Stimulated activated CD8-positive, alpha-beta memory T cell treated with anti-CD3 and anti-CD28 coated beads, Interleukin-4, amount 100 ng/mL, for 1 hour (primary cell): Measurements from ENCODE around the gene DDAH2.

Source experiments
- DNase-seq, 2 donors: peaks; one replicate each; pipeline ENCODE4 v3.0.0-alpha.2; 2020; ENCODE audit warnings: low read depth in 2 of 2, low spot score in 1 of 2

Gene DDAH2

DNA sequence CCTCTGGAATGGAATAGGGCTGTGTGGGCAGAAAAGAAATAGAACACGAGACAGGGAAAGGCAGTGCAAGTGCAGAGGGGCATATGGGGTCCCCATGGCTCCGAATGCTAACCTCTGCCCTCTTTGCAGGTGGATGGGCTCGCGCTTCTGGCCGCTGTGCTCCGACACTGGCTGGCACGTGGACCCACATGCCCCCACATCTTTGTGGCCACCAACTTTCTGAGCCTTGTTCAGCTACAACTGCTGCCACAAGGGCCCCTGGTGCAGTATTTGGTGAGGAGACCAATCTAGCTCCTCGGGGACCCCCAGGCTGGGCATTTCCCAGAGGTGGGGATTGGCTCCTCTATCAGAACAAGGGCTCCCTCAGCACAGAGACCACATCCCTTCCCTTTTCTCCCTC lies 32.2 kb upstream of the DDAH2 start:
- no peak for DNase-seq

DNA sequence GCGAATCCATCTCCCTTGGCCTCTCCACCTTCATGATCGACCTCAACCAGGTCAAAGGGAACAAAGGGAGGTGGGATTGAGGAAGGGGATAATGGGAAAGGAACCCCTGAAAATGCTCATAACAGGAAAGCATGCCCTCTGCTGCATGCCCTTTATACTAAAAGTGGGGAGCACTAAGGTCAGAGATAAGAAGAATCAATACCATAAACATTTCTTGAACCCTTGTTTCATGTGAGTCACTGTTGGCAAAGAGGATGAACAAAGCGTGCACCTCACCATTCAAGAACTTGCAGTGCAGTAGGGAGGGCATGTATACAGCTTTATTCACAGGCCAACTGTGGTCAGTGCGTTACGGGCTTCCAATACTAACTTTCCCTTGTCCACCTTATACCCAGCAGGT lies 31.7 kb upstream of the DDAH2 start:
- DNase-seq: no peak

- DNase-seq: no peak
Measured at GRCh38 chr6:31758281-31758680, 29.2 kb upstream of the DDAH2 start.

DNA sequence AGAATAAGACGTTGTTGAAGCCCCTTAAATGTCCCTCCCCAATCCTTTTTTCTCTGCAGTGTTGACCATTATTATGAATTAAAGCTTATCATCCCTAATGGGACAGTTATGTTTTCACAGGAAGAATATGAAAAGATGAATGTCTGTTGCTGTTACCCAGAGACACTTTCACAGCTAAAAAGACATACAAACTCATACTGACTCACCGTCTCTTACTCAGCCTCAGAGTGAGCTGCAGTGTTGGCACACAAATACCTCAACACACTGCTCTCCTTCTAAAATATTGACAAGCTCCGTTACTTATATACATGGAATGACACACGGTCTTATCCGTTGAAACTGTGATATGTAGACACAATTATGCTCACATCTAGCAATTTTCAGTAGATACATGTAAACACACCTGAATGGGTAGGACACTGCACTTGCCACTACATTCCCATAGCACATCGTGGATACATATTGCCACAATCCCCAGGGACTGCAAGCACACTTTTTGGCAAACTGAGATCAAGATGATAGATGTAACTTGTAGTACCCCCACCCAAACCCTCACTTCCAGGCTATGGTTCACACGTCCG lies 23.7 kb upstream of the DDAH2 start:
- no peak for DNase-seq

- no peak for DNase-seq
Measured at GRCh38 chr6:31750411-31751022, 21.4 kb upstream of the DDAH2 start.

DNA sequence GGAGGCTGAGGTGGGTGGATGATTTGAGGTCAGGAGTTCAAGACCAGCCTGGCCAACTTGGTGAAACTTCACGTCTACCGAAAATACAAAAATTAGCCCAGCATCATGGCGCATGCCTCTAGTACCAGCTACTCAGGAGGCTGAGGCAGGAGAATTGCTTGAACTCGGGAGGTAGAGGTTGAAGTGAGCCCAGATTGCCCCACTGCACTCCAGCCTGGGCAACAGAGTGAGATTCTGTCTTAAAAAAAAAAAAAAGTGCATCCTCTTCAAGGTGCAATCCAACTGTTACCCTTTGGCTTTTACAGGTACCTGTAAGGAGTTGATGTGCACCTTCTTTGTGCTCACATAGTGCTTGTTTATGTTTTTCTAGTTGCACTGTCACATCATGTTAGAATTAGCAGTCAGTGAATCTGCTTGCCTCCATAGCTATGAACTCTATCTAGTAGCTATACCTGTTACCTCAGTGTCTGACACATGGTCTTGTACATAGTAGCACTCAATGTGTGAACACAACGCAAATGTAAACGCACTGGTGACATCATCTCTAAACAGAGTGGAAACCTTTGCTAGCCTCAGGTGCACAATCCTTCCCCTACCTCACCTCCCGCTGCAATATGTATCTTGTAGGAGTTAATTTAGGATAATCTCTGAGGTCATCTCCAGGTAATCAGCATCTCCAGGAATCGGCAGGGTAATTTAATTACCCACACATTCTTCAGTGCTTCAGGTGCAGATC lies 20.4 kb upstream of the DDAH2 start:
- no peak for DNase-seq

GRCh38 chr6:31744422-31744821 lies 15.3 kb upstream of the DDAH2 start:
- no peak for DNase-seq

- DNase-seq: no peak
Measured at GRCh38 chr6:31742894-31743293, 13.8 kb upstream of the DDAH2 start.

DNA sequence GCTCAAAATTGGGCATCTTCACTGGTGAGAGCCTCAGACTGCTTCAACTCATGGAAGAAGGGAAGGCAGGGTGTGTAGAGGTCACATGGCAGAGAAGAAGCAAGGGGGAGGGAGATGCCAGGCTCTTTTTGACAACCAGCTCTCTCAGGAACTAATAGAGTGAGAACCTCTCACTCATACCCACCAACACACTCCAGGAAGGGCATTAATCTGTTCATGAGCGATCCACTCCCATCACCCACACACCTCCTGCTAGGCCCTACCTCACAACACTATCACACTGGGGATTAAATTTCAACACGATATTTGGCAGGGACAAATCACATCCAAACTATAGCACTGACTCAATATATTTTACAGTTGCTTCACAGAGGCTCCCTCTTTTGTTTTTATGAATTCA lies 12.7 kb upstream of the DDAH2 start:
- DNase-seq: no peak

DNA sequence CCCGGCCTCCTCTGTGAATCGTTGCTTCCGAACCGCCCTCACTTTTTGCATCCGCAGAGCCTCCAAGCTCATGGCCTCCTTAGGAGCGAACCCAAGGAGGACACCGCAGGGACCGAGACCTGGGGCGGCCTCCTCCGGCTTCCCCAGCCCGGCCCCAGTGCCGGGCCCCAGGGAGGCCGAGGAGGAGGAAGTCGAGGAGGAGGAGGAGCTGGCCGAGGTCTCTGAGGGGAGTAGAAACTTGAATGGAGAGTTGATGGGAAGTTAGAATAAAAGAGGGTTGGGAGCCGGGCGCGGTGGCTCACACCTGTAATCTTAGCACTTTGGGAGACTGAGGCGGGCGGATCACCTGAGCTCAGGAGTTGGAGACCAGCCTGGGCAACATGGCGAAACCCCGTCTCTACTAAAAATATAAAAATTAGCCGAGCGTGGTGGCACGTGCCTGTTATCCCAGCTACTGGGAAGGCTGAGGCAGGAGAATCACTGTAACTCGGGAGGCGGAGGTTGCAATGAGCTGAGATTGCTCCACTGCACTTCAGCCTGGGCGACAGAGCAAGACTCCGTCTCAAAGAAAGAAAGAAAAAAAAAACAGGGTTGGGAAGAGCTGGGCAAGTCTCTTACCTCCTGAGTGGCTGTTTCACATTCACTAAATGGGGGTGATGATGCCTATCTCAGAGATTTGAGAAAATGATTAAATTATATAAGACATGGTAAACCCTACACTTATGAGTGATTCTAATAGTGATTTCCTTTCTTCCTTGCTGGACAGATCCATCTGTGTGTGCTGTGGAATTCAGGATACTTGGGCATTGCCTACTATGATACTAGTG lies 11.5 kb upstream of the DDAH2 start:
- no peak for DNase-seq

DNA sequence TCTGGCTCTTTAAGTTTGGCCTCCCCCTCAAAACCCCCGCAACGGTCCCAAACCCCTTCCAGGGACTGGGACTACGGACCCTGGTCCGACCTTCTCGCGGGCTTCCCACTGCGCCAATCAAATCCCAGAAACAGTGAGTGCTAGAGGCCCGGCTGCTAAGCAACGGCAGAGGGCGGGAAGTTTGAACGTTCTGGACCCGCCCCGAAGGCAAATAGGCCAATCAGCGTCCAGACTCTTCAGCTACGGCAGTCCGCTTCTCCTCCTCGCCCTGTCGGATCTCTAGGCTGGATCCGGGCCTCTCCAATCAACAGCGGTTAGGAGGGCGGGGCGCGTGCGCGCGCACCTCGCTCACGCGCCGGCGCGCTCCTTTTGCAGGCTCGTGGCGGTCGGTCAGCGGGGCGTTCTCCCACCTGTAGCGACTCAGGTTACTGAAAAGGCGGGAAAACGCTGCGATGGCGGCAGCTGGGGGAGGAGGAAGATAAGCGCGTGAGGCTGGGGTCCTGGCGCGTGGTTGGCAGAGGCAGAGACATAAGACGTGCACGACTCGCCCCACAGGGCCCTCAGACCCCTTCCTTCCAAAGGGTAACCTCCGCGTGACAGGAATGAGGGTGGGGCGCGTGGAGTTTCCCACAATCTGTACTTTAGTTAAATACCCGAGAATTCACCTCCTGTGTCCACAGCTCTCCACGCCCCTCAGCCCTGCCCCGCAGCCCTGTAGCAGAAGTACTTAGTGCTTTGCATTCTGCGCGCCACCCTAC lies 10.7 kb upstream of the DDAH2 start, which contains the start of gene MSH5:
Gene MSH5, plus strand, starts transcription at position 367 of the 758 bp plus-strand sequence. CDS start 462 bp downstream, outside the sequence.
- DNase-seq: peak; percentile 91

GRCh38 chr6:31737991-31738979 lies 9.2 kb upstream of the DDAH2 start:
- peak in 1 of 2 donors; percentile 29 for DNase-seq

- DNase-seq: no peak
Measured at GRCh38 chr6:31737315-31737990, 8.4 kb upstream of the DDAH2 start.

- DNase-seq: no peak
Measured at GRCh38 chr6:31736768-31737314, 7.7 kb upstream of the DDAH2 start.

DNA sequence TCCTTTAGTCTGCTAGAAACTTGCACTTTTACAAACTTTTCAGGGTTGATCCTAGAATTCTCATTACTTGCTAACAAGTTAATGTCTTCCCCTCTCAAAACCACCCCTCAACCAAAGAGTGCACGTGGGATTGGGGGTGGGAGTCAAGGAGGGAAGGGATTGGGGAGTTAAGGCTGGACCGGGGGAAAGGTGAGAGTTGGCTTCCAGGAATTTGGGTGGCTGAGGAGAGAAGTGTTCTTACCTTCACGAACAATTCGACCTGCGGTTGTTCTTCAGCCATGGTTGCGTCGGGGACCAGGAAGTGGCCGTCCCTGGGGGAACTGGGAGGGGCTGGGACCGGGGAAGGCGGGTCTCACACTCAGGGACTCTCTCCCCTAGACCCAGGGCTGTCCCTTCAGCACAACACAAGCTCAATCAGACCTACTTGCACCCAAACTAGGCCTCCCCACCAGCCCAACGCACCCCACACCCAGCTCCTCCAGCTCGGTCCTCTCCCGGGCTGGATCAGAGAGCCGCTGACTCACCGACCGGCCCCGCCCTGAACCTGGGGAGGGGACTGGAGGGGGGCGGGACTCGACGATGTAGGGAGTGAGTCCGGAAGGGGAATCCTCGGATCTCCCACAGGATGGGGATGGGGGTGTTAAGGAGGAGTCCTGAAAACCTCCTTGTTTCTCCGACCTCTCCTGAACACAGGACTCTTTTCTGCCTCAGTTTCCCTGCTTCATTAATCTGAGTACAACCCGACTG lies 7.1 kb upstream of the DDAH2 start, which contains the start of gene CLIC1:
Gene CLIC1, minus strand, starts transcription at position 510 of the 747 bp plus-strand sequence. Its CDS starts 230 bp downstream, at position 280.
- peak in 1 of 2 donors; percentile 67 for DNase-seq

DNA sequence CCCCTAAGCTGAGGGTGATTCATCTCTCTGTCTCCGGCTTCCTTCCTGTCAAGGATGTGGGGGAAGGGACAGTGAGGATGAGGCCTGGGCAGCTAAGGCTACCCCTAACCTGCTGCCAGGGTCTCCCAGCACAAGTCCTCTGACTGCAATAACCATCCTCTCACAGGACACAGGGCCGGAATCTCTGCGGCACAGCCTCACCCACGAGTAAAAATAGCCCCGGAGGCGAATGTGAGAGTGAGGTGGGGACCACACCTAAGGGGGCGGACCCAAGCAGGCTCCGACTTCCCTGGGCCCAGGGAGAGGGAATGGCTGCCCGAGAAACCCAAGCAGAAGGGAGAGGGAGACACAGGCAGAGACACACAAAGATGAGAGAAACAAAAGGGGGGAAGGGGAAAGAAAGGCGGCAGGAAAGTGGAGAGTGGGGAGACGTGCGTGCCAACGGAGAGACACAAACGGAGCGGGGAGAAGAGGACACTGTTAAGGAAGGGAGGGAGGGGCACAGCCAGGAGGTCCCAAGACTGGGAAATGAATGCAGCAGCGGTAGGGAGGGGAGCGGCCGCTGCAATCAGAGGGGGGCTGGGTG lies 5.8 kb upstream of the DDAH2 start:
- DNase-seq: peak in 1 of 2 donors; percentile 35

GRCh38 chr6:31734247-31734820 lies 5.2 kb upstream of the DDAH2 start:
- DNase-seq: no peak
